Measurements from ENCODE around the gene HMGB1.

Gene HMGB1

GRCh38 chr13:30406779-30407416 is 58.8 kb downstream of the HMGB1 start:
- in situ Hi-C loops (cut with MboI; ENCODE audit: low sequenced_read_pairs) = no loop called here
